ENCODE measurements around the gene MRGPRF.
"Not testable (repeated sequence)": the region's sequence is repeated elsewhere in the genome, so short reads cannot be mapped to it uniquely, and the experiment has no call there.

The MRGPRF gene

GRCh38 chr11:68982134-68982533 lies 30.9 kb downstream of the MRGPRF start:
- no peak for DNase-seq

- DNase-seq: no peak
Measured at GRCh38 chr11:68980776-68981065, 32.3 kb downstream of the MRGPRF start, which contains the start of gene MRGPRD. TSS of gene MRGPRD (minus strand) at chr11:68980986. CDS start at chr11:68980986, 0 bp downstream.

GRCh38 chr11:68979931-68980775 lies 32.9 kb downstream of the MRGPRF start:
- DNase-seq: no peak

- no peak for DNase-seq
Measured at GRCh38 chr11:68978931-68979594, 34.0 kb downstream of the MRGPRF start.

DNA sequence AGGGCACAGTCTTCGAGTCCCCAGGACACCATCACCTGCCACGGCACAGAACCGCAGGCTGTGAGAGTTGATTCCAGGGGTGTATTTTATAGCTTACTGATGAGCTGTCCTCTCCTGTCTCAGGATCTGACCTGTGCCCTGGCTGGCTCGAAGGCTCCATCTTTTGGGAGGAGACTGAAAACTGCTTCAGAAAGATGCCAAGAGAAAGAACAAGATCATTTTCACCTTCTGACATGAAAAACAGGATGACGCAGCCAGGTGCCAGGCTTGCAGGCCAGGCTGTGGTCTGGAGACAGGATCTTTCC lies 34.5 kb downstream of the MRGPRF start:
- no peak for DNase-seq

- DNase-seq: no peak
Measured at GRCh38 chr11:68977781-68978625, 35.0 kb downstream of the MRGPRF start.

GRCh38 chr11:68976563-68976962 lies 36.5 kb downstream of the MRGPRF start:
- DNase-seq: no peak

GRCh38 chr11:68976095-68976494 lies 37.0 kb downstream of the MRGPRF start:
- no peak for DNase-seq

DNA sequence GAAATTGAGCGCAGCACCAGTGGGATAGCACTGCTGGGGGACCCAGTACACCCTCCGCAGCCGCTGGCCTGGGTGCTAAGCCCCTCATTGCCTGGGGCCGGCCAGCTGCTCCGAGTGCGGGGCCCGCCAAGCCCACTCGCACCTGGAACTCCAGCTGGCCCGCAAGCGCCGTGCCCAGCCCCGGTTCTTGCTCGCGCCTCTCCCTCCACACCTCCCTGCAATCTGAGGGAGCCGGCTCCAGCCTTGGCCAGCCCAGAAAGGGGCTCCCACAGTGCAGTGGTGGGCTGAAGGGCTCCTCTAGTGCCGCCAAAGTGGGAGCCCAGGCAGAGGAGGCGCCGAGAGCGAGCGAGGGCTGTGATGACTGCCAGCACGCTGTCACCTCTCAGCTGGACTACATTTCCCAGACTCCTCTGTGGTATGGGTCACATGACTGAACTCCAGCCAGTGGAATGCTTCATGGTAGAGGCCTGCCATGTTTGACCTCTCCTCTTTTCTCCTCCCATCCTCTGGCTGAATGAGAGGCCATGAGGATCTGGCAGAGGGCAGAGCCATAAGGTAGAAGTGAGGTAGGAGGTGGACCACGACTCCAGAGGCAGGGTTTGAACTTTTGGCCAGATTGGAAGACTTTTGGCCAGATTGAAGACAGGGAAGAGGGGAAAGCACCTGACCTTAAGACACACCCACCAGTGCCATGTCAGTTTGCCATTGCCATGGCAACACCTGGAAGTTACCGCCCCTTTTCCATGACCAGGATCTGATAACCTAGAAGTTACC lies 38.4 kb downstream of the MRGPRF start:
- peak in 1 of 2 donors; percentile 28 for DNase-seq

- DNase-seq: not testable (repeated sequence)
Measured at GRCh38 chr11:68973706-68974105, 39.3 kb downstream of the MRGPRF start.

GRCh38 chr11:68973219-68973618 lies 39.8 kb downstream of the MRGPRF start:
- no peak for DNase-seq

DNA sequence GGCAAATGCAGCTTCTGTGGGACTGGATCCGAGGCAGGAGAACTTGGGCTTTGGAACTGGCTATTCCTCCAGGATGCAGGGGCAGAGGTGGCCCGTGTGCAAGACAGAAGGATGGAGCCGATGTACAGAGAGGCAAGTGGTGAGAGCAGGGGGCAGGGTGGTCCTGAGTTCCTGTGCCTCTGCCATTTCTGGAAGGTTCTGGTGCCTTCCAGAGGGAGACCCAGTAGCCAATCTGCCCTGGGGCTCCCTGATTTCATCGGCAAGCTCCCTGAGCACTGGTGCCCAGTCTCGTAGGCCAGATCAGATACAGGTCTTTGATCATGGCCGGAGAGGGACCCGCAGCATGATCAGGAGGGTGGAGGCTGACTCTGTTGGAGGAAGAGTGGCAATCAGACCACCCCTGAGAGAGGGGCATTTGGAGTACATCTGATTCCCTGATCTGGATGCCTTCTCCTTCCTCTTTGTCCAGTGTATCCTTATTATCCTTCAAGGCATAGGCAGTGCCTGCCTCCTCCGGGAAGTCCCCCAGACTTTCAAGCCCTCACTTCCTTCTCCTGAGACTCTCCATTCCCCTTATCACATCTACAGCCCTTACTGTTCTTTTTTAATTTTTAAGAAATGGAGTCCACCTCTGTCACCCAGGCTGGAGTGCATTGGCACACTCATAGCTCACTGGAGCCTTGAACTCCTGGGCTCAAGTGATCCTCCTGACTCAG lies 42.0 kb downstream of the MRGPRF start:
- no peak for DNase-seq

- DNase-seq: no peak
Measured at GRCh38 chr11:68969386-68969785, 43.7 kb downstream of the MRGPRF start.

DNA sequence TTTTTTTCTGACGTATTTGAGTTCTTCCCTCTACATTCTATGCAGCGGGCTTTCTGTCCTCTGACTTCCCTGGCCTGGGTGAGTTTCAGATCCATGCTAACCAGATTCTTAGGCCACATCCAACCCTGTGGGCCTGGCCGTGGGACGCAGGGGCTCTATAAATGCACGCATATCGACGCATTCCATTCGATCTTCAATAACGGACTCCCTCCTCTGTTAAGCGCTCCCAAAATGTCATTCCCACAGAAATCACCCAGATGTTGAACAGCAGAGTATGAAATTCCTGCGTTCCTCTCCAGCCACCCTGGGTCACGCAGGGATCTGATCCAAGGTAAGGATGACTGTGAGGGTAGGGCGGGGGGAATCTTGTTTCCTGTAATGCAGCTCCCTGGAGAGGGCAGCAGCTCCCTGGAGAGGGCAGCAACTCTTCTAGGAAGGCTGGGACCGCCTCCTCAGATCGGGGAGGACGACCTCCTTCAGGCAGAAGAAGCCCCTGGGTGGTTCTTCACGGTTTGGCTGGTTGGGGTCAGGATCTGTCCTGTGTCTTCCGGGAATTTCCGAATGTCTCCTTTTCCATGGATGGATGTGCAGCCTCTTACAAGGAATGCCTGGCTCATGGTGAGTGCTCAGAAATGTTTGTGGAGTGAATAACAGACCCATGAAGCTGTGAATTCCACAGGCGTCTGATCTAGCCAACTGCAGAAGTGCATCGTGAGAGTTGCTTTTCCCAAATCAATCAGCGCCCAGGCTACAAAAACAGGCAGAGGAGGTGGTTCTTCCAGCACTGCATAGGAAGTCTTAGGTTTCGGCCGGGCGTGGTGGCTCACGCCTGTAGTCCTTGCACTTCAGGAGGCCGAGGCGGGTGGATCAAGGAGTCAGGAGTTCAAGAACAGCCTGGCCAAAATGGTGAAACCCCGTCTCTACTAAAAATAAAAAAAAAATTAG lies 44.5 kb downstream of the MRGPRF start:
- DNase-seq: no peak

GRCh38 chr11:68966894-68967780 lies 45.9 kb downstream of the MRGPRF start:
- no peak for DNase-seq

- DNase-seq: peak in 1 of 2 donors; percentile 22
Measured at GRCh38 chr11:68965901-68966853, 46.9 kb downstream of the MRGPRF start.

- no peak for DNase-seq
Measured at GRCh38 chr11:68963779-68964178, 49.3 kb downstream of the MRGPRF start.

DNA sequence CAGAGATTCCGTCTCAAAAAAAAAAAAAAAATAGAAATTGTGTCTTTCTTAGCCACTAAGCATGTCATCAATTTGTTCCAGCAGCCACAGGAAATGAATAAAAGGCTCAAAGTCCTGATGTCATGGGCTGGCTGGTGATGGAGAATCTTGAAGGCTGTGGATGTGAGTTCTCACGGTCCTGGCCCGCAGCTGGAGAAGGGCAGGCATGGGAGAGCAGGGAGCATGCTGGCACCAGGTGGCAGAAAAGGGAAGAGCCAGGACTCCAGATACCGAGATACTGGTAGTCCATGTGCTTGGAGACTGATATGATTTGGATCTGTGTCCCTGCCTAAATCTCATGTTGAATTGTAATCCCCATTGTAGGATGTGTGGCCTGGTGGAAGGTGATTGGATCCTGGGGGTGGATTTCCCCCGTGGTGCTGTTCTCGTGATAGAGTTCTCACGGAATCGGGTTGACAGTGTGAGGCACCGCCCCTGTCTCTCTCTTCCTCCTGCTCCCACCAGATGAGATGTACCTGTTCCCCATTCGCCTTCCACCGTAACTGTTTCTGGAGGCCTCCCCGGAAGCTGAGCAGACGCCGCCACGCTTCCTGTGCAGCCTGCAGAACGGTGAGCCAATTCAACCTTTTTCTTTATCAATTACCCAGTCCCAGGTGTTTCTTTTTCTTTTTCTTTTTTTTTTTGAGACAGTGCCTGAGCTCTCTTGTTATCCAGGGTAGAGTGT lies 50.4 kb downstream of the MRGPRF start:
- peak in 1 of 2 donors; percentile 52 for DNase-seq
